H1 (cell line): ENCODE data around the gene C19orf25. TPM values are rescaled to one million over a fixed set of nuclear protein-coding genes. Genes with fewer than 3 reads are reported as not detected.

Experiments
- CTCF ChIA-PET: fragments of 300-600 bp; sonication (Branson Sonifier 250); formaldehyde crosslinking; loops from one replicate; lab custom pipeline; 2021; ENCODE audit not compliant: partially characterized antibody; lab: Charles Lee
- POLR2A ChIA-PET: fragments of 300-600 bp; sonication (Branson Sonifier 250); formaldehyde crosslinking; loops from one replicate; lab custom pipeline; 2021; ENCODE audit warnings: inconsistent platforms; ENCODE audit not compliant: partially characterized antibody; lab: Charles Lee
- DNase-seq, 2 experiments: peaks; one replicate each; pipeline versions ENCODE4 v3.0.0 to v3.0.0-alpha.2; 2010 to 2022; ENCODE audit warnings: low spot score in 2 of 2, low read depth in 1 of 2, mixed read lengths in 1 of 2
- FAIRE-seq: peaks from 2 replicates; lab custom pipeline; 2011; peaks lifted over from hg19 to GRCh38; lab: Jason Lieb, UNC
- H2AFZ ChIP-seq: 2 replicates; pipeline ENCODE4 v1.8.1; 2012; ENCODE audit warnings: low read length, inconsistent platforms
- H2AK5ac ChIP-seq: 2 replicates; pipeline ENCODE4 v1.6.1; 2013; ENCODE audit warnings: low read depth, low read length
- H2BK120ac ChIP-seq: replicated peaks from 2 replicates; pipeline ENCODE3; 2013; ENCODE audit warnings: low read depth, low read length, inconsistent platforms
- H2BK12ac ChIP-seq: 2 replicates; pipeline ENCODE4 v1.6.1; 2013; ENCODE audit warnings: low read depth, low read length
- H2BK15ac ChIP-seq: 2 replicates; pipeline ENCODE4 v1.6.1; 2013; ENCODE audit warnings: low read length
- H2BK20ac ChIP-seq: 2 replicates; pipeline ENCODE4 v1.6.1; 2013; ENCODE audit warnings: low read length
- H2BK5ac ChIP-seq: 2 replicates; pipeline ENCODE4 v1.6.1; 2013; ENCODE audit warnings: low read depth, low read length
- H3K14ac ChIP-seq: 2 replicates; pipeline ENCODE4 v1.6.1; 2013; ENCODE audit warnings: inconsistent platforms; ENCODE audit not compliant: insufficient read length
- H3K18ac ChIP-seq: 2 replicates; pipeline ENCODE4 v1.6.1; 2013; ENCODE audit warnings: low read length; ENCODE audit errors: extremely low read depth
- H3K23ac ChIP-seq: 2 replicates; pipeline ENCODE4 v1.6.1; 2013; ENCODE audit warnings: inconsistent platforms; ENCODE audit not compliant: insufficient read length
- H3K23me2 ChIP-seq: 2 replicates; pipeline ENCODE4 v1.6.1; 2013; ENCODE audit warnings: low read depth, low read length
- H3K27ac ChIP-seq: 2 replicates; pipeline ENCODE4 v1.6.1; 2011; ENCODE audit warnings: low read depth, low read length, inconsistent platforms
- H3K27me3 ChIP-seq, 4 experiments: replicated peaks in 1 of 4; 1 replicate in 1 of 4; 2 replicates in 3 of 4; pipeline versions ENCODE4 v1.6.1 to v1.8.1; 2011 to 2013; ENCODE audit warnings: low read length in 3 of 4, mild to moderate bottlenecking in 3 of 4, inconsistent platforms in 2 of 4, mixed read lengths in 2 of 4, moderate library complexity in 1 of 4; ENCODE audit not compliant: control insufficient read depth in 3 of 4, insufficient read depth in 3 of 4; ENCODE audit errors: extremely low read depth in 1 of 4
- H3K36me3 ChIP-seq, 4 experiments: 2 replicates each; pipeline versions ENCODE4 v1.6.1 to v1.8.1; 2011 to 2013; ENCODE audit warnings: mild to moderate bottlenecking in 4 of 4, low read length in 3 of 4, moderate library complexity in 2 of 4, control low read depth in 1 of 4, inconsistent platforms in 1 of 4; ENCODE audit not compliant: insufficient read depth in 4 of 4, control insufficient read depth in 2 of 4
- H3K4ac ChIP-seq: replicated peaks from 2 replicates; pipeline ENCODE3; 2013; ENCODE audit warnings: low read length, low read depth, mixed read lengths, inconsistent platforms; ENCODE audit not compliant: insufficient read length
- H3K4me1 ChIP-seq, 4 experiments: replicated peaks in 1 of 4; 1 replicate in 1 of 4; 2 replicates in 3 of 4; pipeline versions ENCODE4 v1.6.1 to v1.8.1; 2011 to 2013; ENCODE audit warnings: low read length in 3 of 4, inconsistent platforms in 2 of 4, mixed read lengths in 1 of 4; ENCODE audit not compliant: insufficient read depth in 4 of 4, control insufficient read depth in 3 of 4
- H3K4me2 ChIP-seq, 2 experiments: 2 replicates each; pipeline versions ENCODE4 v1.6.1 to v1.8.1; 2011 to 2013; ENCODE audit warnings: low read depth in 2 of 2, low read length in 2 of 2, control low read depth in 1 of 2, inconsistent platforms in 1 of 2, mild to moderate bottlenecking in 1 of 2; ENCODE audit not compliant: insufficient read depth in 1 of 2
- H3K4me3 ChIP-seq, 4 experiments: fragments of 200-600, 300-600 bp in 1 of 4; sonication (generic), shearing (Covaris generic), sonication (Bioruptor Twin) in 1 of 4; 2 replicates each; pipeline versions ENCODE4 v1.5.1 to v1.8.1; 2011 to 2016; ENCODE audit warnings: low read length in 4 of 4, low read depth in 3 of 4, control low read depth in 2 of 4, inconsistent platforms in 2 of 4, mild to moderate bottlenecking in 2 of 4, mixed read lengths in 1 of 4, moderate library complexity in 1 of 4; ENCODE audit not compliant: insufficient read depth in 2 of 4; ENCODE audit errors: extremely low read depth in 1 of 4
- H3K56ac ChIP-seq: replicated peaks from 2 replicates; pipeline ENCODE3; 2013; ENCODE audit warnings: low read depth, mild to moderate bottlenecking, mixed read lengths, low read length, inconsistent platforms; ENCODE audit not compliant: insufficient read length
- H3K79me1 ChIP-seq: 2 replicates; pipeline ENCODE4 v1.6.1; 2013; ENCODE audit warnings: low read depth, low read length, control low read depth
- H3K79me2 ChIP-seq, 2 experiments: 2 replicates each; pipeline versions ENCODE4 v1.6.1 to v1.8.1; 2012 to 2013; ENCODE audit warnings: low read length in 2 of 2, mild to moderate bottlenecking in 2 of 2, inconsistent platforms in 1 of 2; ENCODE audit not compliant: insufficient read depth in 2 of 2, control insufficient read depth in 1 of 2
- H3K9ac ChIP-seq, 4 experiments: replicated peaks in 1 of 4; 1 replicate in 1 of 4; 2 replicates in 3 of 4; pipeline versions ENCODE4 v1.6.1 to v1.8.1; 2011 to 2013; ENCODE audit warnings: low read depth in 3 of 4, low read length in 3 of 4, control low read depth in 2 of 4, mild to moderate bottlenecking in 2 of 4, moderate library complexity in 2 of 4, inconsistent platforms in 1 of 4; ENCODE audit errors: extremely low read depth in 1 of 4
- H3K9me3 ChIP-seq, 2 experiments: 2 replicates each; pipeline versions ENCODE4 v1.6.1 to v1.8.1; 2012 to 2013; ENCODE audit warnings: mild to moderate bottlenecking in 2 of 2, moderate library complexity in 2 of 2, control low read depth in 1 of 2, inconsistent platforms in 1 of 2, low read depth in 1 of 2, low read length in 1 of 2, mixed read lengths in 1 of 2; ENCODE audit not compliant: insufficient read depth in 2 of 2
- H4K20me1 ChIP-seq, 2 experiments: replicated peaks in 1 of 2; 2 replicates each; pipeline versions ENCODE3 to v1.8.1; 2011 to 2013; ENCODE audit warnings: inconsistent platforms in 2 of 2, low read length in 2 of 2, mild to moderate bottlenecking in 1 of 2; ENCODE audit not compliant: insufficient read depth in 2 of 2, control insufficient read depth in 1 of 2
- H4K5ac ChIP-seq: 2 replicates; pipeline ENCODE4 v1.6.1; 2013; ENCODE audit warnings: low read length, low read depth, mixed read lengths, inconsistent platforms; ENCODE audit not compliant: insufficient read length
- H4K8ac ChIP-seq: 2 replicates; pipeline ENCODE4 v1.8.0; 2013; ENCODE audit warnings: mild to moderate bottlenecking, moderate library complexity, low read length, inconsistent platforms; ENCODE audit not compliant: insufficient read depth; ENCODE audit errors: extremely low read depth
- H4K91ac ChIP-seq: replicated peaks from 2 replicates; pipeline ENCODE3; 2013; ENCODE audit warnings: low read length, mixed read lengths, inconsistent platforms; ENCODE audit not compliant: insufficient read length
- BACH1 ChIP-seq: IDR thresholded peaks from 2 replicates; pipeline ENCODE4 v1.6.1; 2012; ENCODE audit warnings: low read length, improper control_type of control experiment
- CTBP2 ChIP-seq: IDR thresholded peaks from 2 replicates; pipeline ENCODE4 v1.7.0; 2011; ENCODE audit warnings: borderline replicate concordance, mild to moderate bottlenecking, moderate library complexity, mixed read lengths, low read length; ENCODE audit not compliant: insufficient read depth, insufficient read length
- E2F6 ChIP-seq: IDR thresholded peaks from 2 replicates; pipeline ENCODE4 v1.6.1; 2012; ENCODE audit warnings: inconsistent platforms
- HDAC2 ChIP-seq, 2 experiments: fragments of 300-600 bp in 1 of 2; sonication (generic) in 1 of 2; IDR thresholded peaks; 2 replicates each; pipeline ENCODE4 v1.6.1; 2011 to 2012; ENCODE audit warnings: low read depth in 2 of 2, low read length in 2 of 2, mild to moderate bottlenecking in 2 of 2, moderate library complexity in 2 of 2, borderline replicate concordance in 1 of 2, inconsistent platforms in 1 of 2
- KDM4A ChIP-seq: IDR thresholded peaks from one replicate; pipeline ENCODE4 v1.7.1; 2012; ENCODE audit warnings: low read depth, mild to moderate bottlenecking, moderate library complexity, low read length, inconsistent platforms; ENCODE audit not compliant: severe bottlenecking
- KDM5A ChIP-seq: fragments of 200-600 bp; IDR thresholded peaks from 2 replicates; pipeline ENCODE4 v1.7.1; 2012; ENCODE audit warnings: mild to moderate bottlenecking, low read length, inconsistent platforms, mixed read lengths
- MAFK ChIP-seq: IDR thresholded peaks from 2 replicates; pipeline ENCODE4 v1.6.1; 2012; ENCODE audit warnings: low read depth, mild to moderate bottlenecking, improper control_type of control experiment, low read length
- MAX ChIP-seq: IDR thresholded peaks from 2 replicates; pipeline ENCODE4 v1.6.1; 2012; ENCODE audit warnings: inconsistent platforms
- NANOG ChIP-seq: IDR thresholded peaks from 2 replicates; pipeline ENCODE4 v1.6.1; 2011; ENCODE audit warnings: low read length, low read depth, mild to moderate bottlenecking, inconsistent platforms; ENCODE audit not compliant: insufficient read depth, poor library complexity, severe bottlenecking
- SIN3A ChIP-seq, 2 experiments: IDR thresholded peaks in 1 of 2; conservative IDR thresholded peaks in 1 of 2; 2 replicates each; pipeline ENCODE4 v1.6.1; 2011 to 2012; ENCODE audit warnings: low read length in 2 of 2, improper control_type of control experiment in 1 of 2, low read depth in 1 of 2, mild to moderate bottlenecking in 1 of 2
- WGBS, 2 experiments: shearing (Covaris generic) in 1 of 2; methylation state at CpG; one replicate each; pipeline versions ENCODE4 v1.1.6 to v1.1.7; 2013 to 2015; ENCODE audit warnings: low lambda C conversion rate in 2 of 2, mixed read lengths in 2 of 2, inconsistent platforms in 1 of 2, low coverage in 1 of 2, missing lambda C conversion rate in 1 of 2; ENCODE audit not compliant: insufficient replicate concordance in 2 of 2, insufficient coverage in 1 of 2, insufficient read length in 1 of 2; ENCODE audit errors: extremely low coverage in 1 of 2, missing lambda C conversion rate in 1 of 2; 5-methylcytosine and 5-hydroxymethylcytosine counted together
- polyA plus RNA-seq, 7 experiments: library from polyadenylated mRNA; depleted of rRNA in 3 of 7; stranded (reverse) in 5 of 7; unstranded in 2 of 7; fragments of >200 nt in 5 of 7; fragments of 200-250 nt in 2 of 7; gene quantifications; 1 replicate in 5 of 7; 2 replicates in 1 of 7; 4 replicates in 1 of 7; pipeline versions ENCODE4 v1.2.1 to v1.2.3, GENCODE V29; 2011 to 2013; ENCODE audit warnings: missing spikeins in 2 of 7, mixed read lengths in 2 of 7
- total RNA-seq: library from RNA; stranded (reverse); fragmentation: NEBNext Ultra II Directional; extraction: Animal tissue kit (Norgen Biotek cat#: 25700); gene quantifications from 2 replicates; pipeline ENCODE4 v1.2.1, GENCODE V29; 2021

C19orf25 gene
- total and polyA plus RNA-seq, 2 of the 8 experiments (the other 6 are each of a cell fraction or from before 2014, with no cell fraction given), result 41.3 to 67.4 TPM

- ChIA-PET POLR2A (interaction anchor here (0.7 to 5.5 kb wide), 14 partner anchors 9 to 395 kb away, joined by 3 to 72 read pairs (median 4); partner anchors contain the start of genes APC2, CIRBP and REEP6), CTCF (interaction anchor here (0.6 to 5.5 kb wide), 18 partner anchors 8 to 80 kb away, joined by 3 to 53 read pairs (median 4); partner anchors contain the start of gene REEP6)
- H2AK5ac ChIP-seq, result no peak overlapping the region
- H3K4ac ChIP-seq, result no peak overlapping the region
- WGBS, 2 experiments, result 54% methylated on average over 35 of the region's 41 CpGs; no CpG with 5 or more reads in 1 of the 2 experiments
- H4K5ac ChIP-seq, result no peak overlapping the region
- no peak overlapping the region; the same call in 1 of the 2 replicates for H2BK12ac ChIP-seq
- DNase-seq (peak in 1 of 2 experiments; percentile 63), FAIRE-seq (no peak)
- no peak overlapping the region for H2BK15ac ChIP-seq
- peaks cover 57 to 71% (median 70%) of the 10 kb centered on the region in 4 experiments for H3K27me3 ChIP-seq
- H3K4me3 ChIP-seq, result peak overlapping the region in 1 of 4 experiments; percentile 51; a peak in 2 of 8 replicates
- H3K14ac ChIP-seq, result no peak overlapping the region
- TF ChIP-seq SIN3A (conservative IDR thresholded peaks at IDR 0.05 in 1 of 2, IDR thresholded peaks at IDR 0.05 in 1 of 2; ENCODE audit: low read depth in 1 of 2, low read length in 2 of 2), result no peak
- TF ChIP-seq NANOG, result no peak
- no peak for TF ChIP-seq MAFK
- peak; percentile 8; the same call in 1 of the 2 replicates for TF ChIP-seq MAX
- TF ChIP-seq E2F6, result peak; percentile 50
- TF ChIP-seq BACH1, result no peak
- TF ChIP-seq CTBP2, result no peak
- TF ChIP-seq HDAC2 (IDR thresholded peaks at IDR 0.05; ENCODE audit: borderline replicate concordance in 1 of 2, low read depth in 2 of 2, low read length in 2 of 2), result 0 out of 4 replicates have a peak, but pooled peaks of 1 of the 2 experiments have one; percentile 10
- no peak for TF ChIP-seq KDM5A
- TF ChIP-seq KDM4A, result no peak
- no peak overlapping the region for H4K8ac ChIP-seq
- peaks cover 0 to 7% of the 10 kb centered on the region in 2 experiments; a peak in 1 of 4 replicates for H3K9me3 ChIP-seq
- no peak overlapping the region for H3K9ac ChIP-seq
- no peak overlapping the region for H3K27ac ChIP-seq
- H3K36me3 ChIP-seq, result peaks cover 0 to 41% (median 0%) of the 10 kb centered on the region in 4 experiments; a peak in 2 of 8 replicates
- H3K18ac ChIP-seq, result no peak overlapping the region
- H2BK120ac ChIP-seq, result no peak overlapping the region
- H3K4me1 ChIP-seq, result peaks cover 0 to 44% (median 22%) of the 10 kb centered on the region in 4 experiments; a peak in 5 of 7 replicates
- H3K79me2 ChIP-seq, result no peaks in the 10 kb centered on the region
- peaks cover 10 to 31% of the 10 kb centered on the region in 2 experiments for H4K20me1 ChIP-seq
- peak overlapping the region; percentile 68 to 86; a peak in 3 of 4 replicates for H3K4me2 ChIP-seq
- no peak overlapping the region for H2BK20ac ChIP-seq
- no peak overlapping the region for H3K23ac ChIP-seq
- no peaks in the 10 kb centered on the region for H3K79me1 ChIP-seq
- no peak overlapping the region for H3K56ac ChIP-seq
- H2AFZ ChIP-seq, result no peak overlapping the region
- H3K23me2 ChIP-seq, result peaks cover 11% of the 10 kb centered on the region; the same call in 1 of the 2 replicates
- no peak overlapping the region for H2BK5ac ChIP-seq
- H4K91ac ChIP-seq, result no peak overlapping the region
These were observed 13.0 kb downstream of the C19orf25 start for GRCh38 chr19:1466018-1466460.
